Epidermal melanocyte (primary cell): ENCODE results near the gene CARD8.

ENCODE experiments used
- DNase-seq: peaks from one replicate; pipeline ENCODE4 v3.0.0; 2011; ENCODE audit warnings: low spot score; ENCODE audit not compliant: insufficient read length

CARD8 gene

GRCh38 chr19:48213959-48214358 is 41.8 kb downstream of the CARD8 start:
- no peak for DNase-seq

- no peak for DNase-seq
Observed at GRCh38 chr19:48210005-48210404, 45.7 kb downstream of the CARD8 start.

- DNase-seq: no peak
Observed at GRCh38 chr19:48206397-48207093, 49.2 kb downstream of the CARD8 start.

- peak; percentile 98 for DNase-seq
Observed at GRCh38 chr19:48203794-48204628, 51.7 kb downstream of the CARD8 start.

- no peak for DNase-seq
Observed at GRCh38 chr19:48203222-48203793, 52.4 kb downstream of the CARD8 start.

- DNase-seq: no peak
Observed at GRCh38 chr19:48196933-48197665, 58.6 kb downstream of the CARD8 start.

- DNase-seq: no peak
Observed at GRCh38 chr19:48196321-48196763, 59.4 kb downstream of the CARD8 start.

GRCh38 chr19:48194844-48195830 is 60.6 kb downstream of the CARD8 start:
- DNase-seq: no peak

- DNase-seq: no peak
Observed at GRCh38 chr19:48194041-48194843, 61.5 kb downstream of the CARD8 start.

- no peak for DNase-seq
Observed at GRCh38 chr19:48192750-48193149, 63.0 kb downstream of the CARD8 start.

GRCh38 chr19:48190885-48191284 is 64.8 kb downstream of the CARD8 start:
- no peak for DNase-seq

- DNase-seq: no peak
Observed at GRCh38 chr19:48190288-48190884, 65.3 kb downstream of the CARD8 start.

GRCh38 chr19:48186541-48186991 is 69.1 kb downstream of the CARD8 start:
- no peak for DNase-seq

GRCh38 chr19:48186015-48186414 is 69.7 kb downstream of the CARD8 start:
- no peak for DNase-seq

GRCh38 chr19:48183356-48183755 is 72.4 kb downstream of the CARD8 start:
- no peak for DNase-seq

GRCh38 chr19:48182434-48182833 is 73.3 kb downstream of the CARD8 start:
- no peak for DNase-seq

GRCh38 chr19:48181505-48181904 is 74.2 kb downstream of the CARD8 start:
- DNase-seq: no peak

GRCh38 chr19:48176226-48176625 is 79.5 kb downstream of the CARD8 start:
- DNase-seq: no peak

- DNase-seq: no peak
Observed at GRCh38 chr19:48175578-48175977, 80.1 kb downstream of the CARD8 start.
